A673 (cell line): ENCODE results near the gene VAPA. TPM values are rescaled to one million over a fixed set of nuclear protein-coding genes. Genes with fewer than 3 reads are reported as not detected.

Experiments used
- BruUV-seq: library from RNA; stranded (reverse); fragments of 400-500 nt; replicated peaks from 2 replicates; lab custom pipeline; 2021; lab: Mats Ljungman, UMichigan
- CTCF ChIA-PET: fragments of 300-600 bp; sonication (Branson Sonifier 250); formaldehyde crosslinking; loops from one replicate; lab custom pipeline; 2022; ENCODE audit warnings: antibody characterized with exemption; lab: Charles Lee
- POLR2A ChIA-PET: fragments of 300-600 bp; sonication (Branson Sonifier 250); formaldehyde crosslinking; loops from one replicate; lab custom pipeline; 2022; ENCODE audit warnings: antibody characterized with exemption; ENCODE audit not compliant: low non-redundant PET; lab: Charles Lee
- DNase-seq: peaks from one replicate; pipeline ENCODE4 v3.0.0-alpha.2; 2015; ENCODE audit warnings: low spot score
- H3K27ac ChIP-seq: fragments of 200-600 bp; sonication (generic); 2 replicates; pipeline ENCODE4 v1.5.1; 2016; ENCODE audit warnings: mixed run types, low read depth, mild to moderate bottlenecking, mixed read lengths, antibody characterized with exemption, low read length; ENCODE audit not compliant: poor library complexity, severe bottlenecking
- H3K27me3 ChIP-seq: fragments of 200-600 bp; sonication (generic); replicated peaks from 2 replicates; pipeline ENCODE4 v1.6.1; 2017; ENCODE audit warnings: mixed run types, low read depth, mild to moderate bottlenecking, mixed read lengths, antibody characterized with exemption, low read length; ENCODE audit not compliant: insufficient read depth, poor library complexity
- H3K36me3 ChIP-seq: fragments of 200-600 bp; sonication (generic); 2 replicates; pipeline ENCODE4 v1.6.1; 2016; ENCODE audit warnings: mixed run types, mild to moderate bottlenecking, mixed read lengths, antibody characterized with exemption, low read length; ENCODE audit not compliant: insufficient read depth, poor library complexity, severe bottlenecking
- H3K4me1 ChIP-seq: fragments of 200-600 bp; sonication (generic); 2 replicates; pipeline ENCODE4 v1.6.1; 2017; ENCODE audit warnings: mixed run types, mild to moderate bottlenecking, mixed read lengths, antibody characterized with exemption, low read length; ENCODE audit not compliant: insufficient read depth, poor library complexity, severe bottlenecking
- H3K4me3 ChIP-seq: fragments of 200-600 bp; sonication (generic); 2 replicates; pipeline ENCODE4 v1.5.1; 2016; ENCODE audit warnings: low read depth, mixed run types, mild to moderate bottlenecking, mixed read lengths, low read length; ENCODE audit not compliant: poor library complexity, severe bottlenecking
- H3K9me3 ChIP-seq: fragments of 200-600 bp; sonication (generic); 2 replicates; pipeline ENCODE4 v1.6.1; 2016; ENCODE audit warnings: mixed run types, low read depth, mild to moderate bottlenecking, mixed read lengths, antibody characterized with exemption, low read length; ENCODE audit not compliant: poor library complexity, severe bottlenecking
- CTCF ChIP-seq: fragments of 300-800, 200-600 bp; sonication (generic); conservative IDR thresholded peaks from 2 replicates; pipeline ENCODE4 v1.5.1; 2017; ENCODE audit warnings: low read depth, mild to moderate bottlenecking, antibody characterized with exemption, low read length, moderate library complexity, mixed read lengths
- EZH2 ChIP-seq: fragments of 200-600 bp; sonication (generic); IDR thresholded peaks from 2 replicates; pipeline ENCODE4 v1.6.1; 2017; ENCODE audit warnings: borderline replicate concordance, low read depth, mild to moderate bottlenecking, mixed read lengths, antibody characterized with exemption, low read length; ENCODE audit not compliant: poor library complexity, severe bottlenecking
- intact Hi-C: fragments of 100-400 bp; cut with micrococcal nuclease; formaldehyde crosslinking; loops from one replicate; pipeline ENCODE4 v1.10.0; 2022; ENCODE audit not compliant: unreplicated experiment
- total RNA-seq: library from RNA; stranded (reverse); gene quantifications from 2 replicates; pipeline ENCODE4 v1.2.3, GENCODE V29; 2021

VAPA gene
- total RNA-seq, 1 experiment from 2014 or later: 185 TPM

DNA sequence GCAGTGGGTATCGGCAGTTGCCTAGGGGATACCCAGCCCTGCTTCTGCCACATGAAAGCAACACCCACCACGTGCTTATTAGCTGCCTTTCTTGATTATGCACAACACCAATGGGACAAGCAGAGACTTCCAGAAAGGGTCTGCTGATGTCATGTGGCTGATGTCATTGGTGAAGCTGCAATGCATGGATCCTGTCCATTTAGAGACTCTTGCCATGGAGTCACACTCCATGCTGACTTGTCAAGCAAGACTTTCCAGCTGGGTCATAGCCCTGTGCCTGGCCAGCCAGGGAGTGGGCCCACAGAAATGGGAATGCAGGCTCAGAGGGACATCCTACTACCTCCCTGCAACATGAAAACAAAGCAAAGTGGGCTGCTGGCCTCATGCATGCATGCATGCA, 81.8 kb downstream of the VAPA start:
- H3K27me3 ChIP-seq: no peaks in the 10 kb centered on the region
- no peak for TF ChIP-seq EZH2
- no peak for TF ChIP-seq CTCF
- BruUV-seq: no TSS peak
- H3K4me1 ChIP-seq: peaks cover 5% of the 10 kb centered on the region
- POLR2A ChIA-PET: no interaction called here
- CTCF ChIA-PET: no interaction called here
- H3K9me3 ChIP-seq: peaks cover 23% of the 10 kb centered on the region
- H3K36me3 ChIP-seq: no peaks in the 10 kb centered on the region
- no peak overlapping the region for H3K27ac ChIP-seq
- DNase-seq: no peak
- intact Hi-C loops: no loop called here
- no peak overlapping the region for H3K4me3 ChIP-seq

DNA sequence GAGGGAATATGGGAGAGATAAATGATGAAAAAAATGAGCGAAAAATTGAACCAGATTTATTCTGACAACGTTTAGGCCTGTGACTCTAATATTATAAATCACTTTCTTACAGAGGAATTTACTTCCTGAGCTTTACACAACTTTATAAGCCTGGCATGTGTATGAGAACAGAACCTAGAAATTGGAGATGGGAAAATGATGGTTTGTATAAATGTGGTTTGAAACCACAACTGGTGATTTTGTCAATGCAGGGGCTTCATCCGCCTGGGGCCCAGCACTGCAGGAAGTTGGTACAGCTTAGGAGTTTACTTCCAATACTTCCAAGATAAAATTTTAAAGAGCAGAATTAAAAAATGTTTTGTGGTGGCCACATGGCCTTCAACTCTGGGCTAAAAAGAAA, 82.3 kb downstream of the VAPA start:
- CTCF ChIA-PET: no interaction called here
- Histone ChIP-seq H3K36me3 (no peaks in the 10 kb centered on the region), H3K27ac (no peak overlapping the region), H3K9me3 (peaks cover 23% of the 10 kb centered on the region), H3K27me3 (no peaks in the 10 kb centered on the region), H3K4me1 (peaks cover 5% of the 10 kb centered on the region), H3K4me3 (no peak overlapping the region)
- intact Hi-C loops: no loop called here
- no TSS peak for BruUV-seq
- TF ChIP-seq EZH2: no peak
- no peak for TF ChIP-seq CTCF
- DNase-seq: no peak
- POLR2A ChIA-PET: no interaction called here

DNA sequence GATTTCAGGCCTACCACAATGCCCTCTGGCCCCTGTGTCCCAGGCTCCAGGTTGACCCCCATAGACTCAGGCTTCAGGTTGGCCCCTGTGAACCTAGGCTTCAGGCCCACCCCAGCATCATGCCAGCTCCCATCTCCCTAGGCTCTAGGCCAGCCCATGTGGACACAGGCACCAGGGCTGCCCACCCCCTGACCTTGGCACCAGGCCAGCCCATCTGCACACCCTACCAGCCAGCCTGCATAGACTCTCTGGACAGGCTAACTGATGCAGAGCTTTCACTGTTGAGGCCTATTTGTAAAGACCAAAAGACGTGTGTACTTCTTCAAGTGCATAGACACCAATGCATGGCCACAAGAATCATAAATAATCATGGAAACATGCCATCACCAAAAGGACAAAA, 83.9 kb downstream of the VAPA start:
- DNase-seq: no peak
- BruUV-seq: no TSS peak
- Histone ChIP-seq H3K4me3 (no peak overlapping the region), H3K27me3 (no peaks in the 10 kb centered on the region), H3K4me1 (peaks cover 5% of the 10 kb centered on the region), H3K36me3 (no peaks in the 10 kb centered on the region), H3K9me3 (peaks cover 23% of the 10 kb centered on the region), H3K27ac (no peak overlapping the region)
- intact Hi-C loops: no loop called here
- POLR2A ChIA-PET: no interaction called here
- CTCF ChIA-PET: no interaction called here
- TF ChIP-seq CTCF: no peak
- TF ChIP-seq EZH2: no peak
